WTC11 (cell line): ENCODE measurements around the gene NPHP3. TPM values are rescaled to one million over a fixed set of nuclear protein-coding genes. Genes with fewer than 3 reads are reported as not detected.

Experiments
- ARID4B ChIP-seq: sonication (generic); formaldehyde crosslinking; IDR thresholded peaks from 2 replicates; pipeline ENCODE4 v1.8.0; 2023; ENCODE audit warnings: missing genetic modification reagents, mild to moderate bottlenecking, borderline replicate concordance
- CTCF ChIP-seq: fragments of 200-600 bp; IDR thresholded peaks from 2 replicates; pipeline ENCODE4 v1.8.0; 2022; ENCODE audit warnings: antibody characterized with exemption
- E2F5 ChIP-seq: sonication (generic); formaldehyde crosslinking; IDR thresholded peaks from 2 replicates; pipeline ENCODE4 v1.8.1; 2022; ENCODE audit warnings: mild to moderate bottlenecking, moderate library complexity, missing genetic modification reagents
- ERG ChIP-seq: fragments of 250-450 bp; sonication (Bioruptor Pico); IDR thresholded peaks from 2 replicates; pipeline ENCODE4 v1.8.0; 2021; ENCODE audit warnings: mild to moderate bottlenecking
- ETV6 ChIP-seq: sonication (generic); formaldehyde crosslinking; IDR thresholded peaks from 2 replicates; pipeline ENCODE4 v1.8.1; 2022; ENCODE audit warnings: mild to moderate bottlenecking, missing genetic modification reagents
- FOXP1 ChIP-seq: sonication (generic); formaldehyde crosslinking; IDR thresholded peaks from 2 replicates; pipeline ENCODE4 v1.8.0; 2022; ENCODE audit warnings: missing genetic modification reagents, mild to moderate bottlenecking, moderate library complexity, borderline replicate concordance
- FOXP4 ChIP-seq: sonication (generic); formaldehyde crosslinking; IDR thresholded peaks from 2 replicates; pipeline ENCODE4 v1.8.0; 2022; ENCODE audit warnings: mild to moderate bottlenecking, missing genetic modification reagents
- GRHL2 ChIP-seq: fragments of 250-450 bp; sonication (Bioruptor Pico); IDR thresholded peaks from 2 replicates; pipeline ENCODE4 v1.8.0; 2022; ENCODE audit warnings: mild to moderate bottlenecking, moderate library complexity; ENCODE audit not compliant: insufficient replicate concordance, severe bottlenecking
- HMGXB4 ChIP-seq: sonication (generic); formaldehyde crosslinking; IDR thresholded peaks from 2 replicates; pipeline ENCODE4 v1.8.1; 2023; ENCODE audit warnings: mild to moderate bottlenecking, moderate library complexity, missing genetic modification reagents
- MAX ChIP-seq: sonication (generic); formaldehyde crosslinking; IDR thresholded peaks from 2 replicates; pipeline ENCODE4 v1.8.0; 2022; ENCODE audit warnings: mild to moderate bottlenecking, missing genetic modification reagents
- MYBL2 ChIP-seq: sonication (generic); formaldehyde crosslinking; IDR thresholded peaks from 2 replicates; pipeline ENCODE4 v1.8.1; 2023; ENCODE audit warnings: mild to moderate bottlenecking, moderate library complexity, missing genetic modification reagents
- NR1H2 ChIP-seq: sonication (generic); formaldehyde crosslinking; IDR thresholded peaks from 2 replicates; pipeline ENCODE4 v1.9.0; 2021; ENCODE audit warnings: mild to moderate bottlenecking, moderate library complexity, missing genetic modification reagents
- NR3C1 ChIP-seq: sonication (generic); formaldehyde crosslinking; conservative IDR thresholded peaks from 2 replicates; pipeline ENCODE4 v1.8.1; 2023; ENCODE audit warnings: low read depth, mild to moderate bottlenecking, missing genetic modification reagents
- RELA ChIP-seq: sonication (generic); formaldehyde crosslinking; IDR thresholded peaks from 2 replicates; pipeline ENCODE4 v1.8.1; 2022; ENCODE audit warnings: missing genetic modification reagents, mild to moderate bottlenecking, borderline replicate concordance
- RORB ChIP-seq: fragments of 250-450 bp; sonication (Bioruptor Pico); IDR thresholded peaks from 2 replicates; pipeline ENCODE4 v1.9.0; 2021; ENCODE audit warnings: mild to moderate bottlenecking
- SMAD3 ChIP-seq: sonication (generic); formaldehyde crosslinking; IDR thresholded peaks from 2 replicates; pipeline ENCODE4 v1.8.0; 2022; ENCODE audit warnings: missing genetic modification reagents, mild to moderate bottlenecking, borderline replicate concordance
- SMAD4 ChIP-seq: sonication (generic); formaldehyde crosslinking; IDR thresholded peaks from 2 replicates; pipeline ENCODE4 v1.8.0; 2022; ENCODE audit warnings: mild to moderate bottlenecking, missing genetic modification reagents
- TCF7 ChIP-seq: sonication (generic); formaldehyde crosslinking; IDR thresholded peaks from 2 replicates; pipeline ENCODE4 v1.8.0; 2022; ENCODE audit warnings: mild to moderate bottlenecking, low read depth, missing genetic modification reagents, moderate library complexity
- TEAD1 ChIP-seq: sonication (generic); formaldehyde crosslinking; IDR thresholded peaks from 2 replicates; pipeline ENCODE4 v1.8.0; 2022; ENCODE audit warnings: mild to moderate bottlenecking, missing genetic modification reagents
- ZNF219 ChIP-seq: sonication (generic); formaldehyde crosslinking; IDR thresholded peaks from 2 replicates; pipeline ENCODE4 v1.8.0; 2023; ENCODE audit warnings: missing genetic modification reagents, mild to moderate bottlenecking, borderline replicate concordance
- ZNF232 ChIP-seq: sonication (generic); formaldehyde crosslinking; IDR thresholded peaks from 2 replicates; pipeline ENCODE4 v1.8.0; 2022; ENCODE audit warnings: mild to moderate bottlenecking, missing genetic modification reagents
- ZNF423 ChIP-seq: fragments of 250-450 bp; sonication (Bioruptor Pico); IDR thresholded peaks from 2 replicates; pipeline ENCODE4 v2.1.2; 2022; ENCODE audit warnings: mild to moderate bottlenecking, moderate library complexity
- total RNA-seq: library from RNA; stranded (reverse); gene quantifications from 3 replicates; pipeline ENCODE4 v1.2.3, GENCODE V29; 2021

NPHP3 gene
- total RNA-seq, 1 experiment from 2014 or later, result 15.4 TPM

- 0 out of 2 replicates have a peak, but pooled peaks have one; percentile 29 for TF ChIP-seq ARID4B (CRISPR knock-in tag)
- TF ChIP-seq NR3C1 (CRISPR knock-in tag), result no peak
- no peak for TF ChIP-seq ZNF232 (CRISPR knock-in tag)
- TF ChIP-seq NR1H2 (CRISPR knock-in tag), result no peak
- TF ChIP-seq RELA (CRISPR knock-in tag), result no peak
- TF ChIP-seq TEAD1 (CRISPR knock-in tag), result peak; percentile 84
- TF ChIP-seq ERG (CRISPR knock-in tag), result no peak
- no peak for TF ChIP-seq ZNF219 (CRISPR knock-in tag)
- TF ChIP-seq MYBL2 (CRISPR knock-in tag), result no peak
- no peak for TF ChIP-seq ETV6 (CRISPR knock-in tag)
- TF ChIP-seq HMGXB4 (CRISPR knock-in tag), result 0 out of 2 replicates have a peak, but pooled peaks have one; percentile 50
- no peak for TF ChIP-seq CTCF
- TF ChIP-seq SMAD4, result no peak
- TF ChIP-seq FOXP4 (CRISPR knock-in tag), result no peak; the same call in 1 of the 2 replicates
- no peak for TF ChIP-seq TCF7 (CRISPR knock-in tag)
- peak; percentile 75; the same call in 1 of the 2 replicates for TF ChIP-seq E2F5 (CRISPR knock-in tag)
- 0 out of 2 replicates have a peak, but pooled peaks have one; percentile 66 for TF ChIP-seq FOXP1 (CRISPR knock-in tag)
- TF ChIP-seq RORB (CRISPR knock-in tag), result no peak
- no peak for TF ChIP-seq SMAD3 (CRISPR knock-in tag)
- TF ChIP-seq GRHL2, result no peak
- TF ChIP-seq ZNF423 (CRISPR knock-in tag), result no peak
- TF ChIP-seq MAX (CRISPR knock-in tag), result 0 out of 2 replicates have a peak, but pooled peaks have one; percentile 13
These were observed at the start of gene NPHP3 (continued) for GRCh38 chr3:132722165-132723023.
